H9 (cell line): ENCODE results near the gene ADISSP. TPM values are rescaled to one million over a fixed set of nuclear protein-coding genes. Genes with fewer than 3 reads are reported as not detected.

Experiments
- DNase-seq: peaks from one replicate; pipeline ENCODE4 v3.0.0-alpha.2; 2017
- H2AFZ ChIP-seq: one replicate; pipeline ENCODE4 v1.6.1; 2013; ENCODE audit warnings: mild to moderate bottlenecking, low read length, control low read depth, moderate library complexity
- H2AK5ac ChIP-seq: 2 replicates; pipeline ENCODE4 v1.6.1; 2013; ENCODE audit warnings: low read length, control low read depth, mixed read lengths; ENCODE audit not compliant: insufficient read length
- H2BK120ac ChIP-seq: one replicate; pipeline ENCODE4 v1.6.1; 2013; ENCODE audit warnings: low read depth, mild to moderate bottlenecking, low read length, control low read depth, inconsistent platforms; ENCODE audit not compliant: poor library complexity, severe bottlenecking
- H2BK12ac ChIP-seq: 2 replicates; pipeline ENCODE4 v1.6.1; 2013; ENCODE audit warnings: low read length, control low read depth, mixed read lengths, low read depth; ENCODE audit not compliant: insufficient read length
- H2BK15ac ChIP-seq: 2 replicates; pipeline ENCODE4 v1.6.1; 2013; ENCODE audit warnings: low read depth, low read length, control low read depth
- H2BK20ac ChIP-seq: one replicate; pipeline ENCODE4 v1.6.1; 2013; ENCODE audit warnings: low read depth, mild to moderate bottlenecking, low read length, control low read depth, inconsistent platforms; ENCODE audit not compliant: poor library complexity, severe bottlenecking
- H2BK5ac ChIP-seq: 2 replicates; pipeline ENCODE4 v1.6.1; 2013; ENCODE audit warnings: low read length, control low read depth, mixed read lengths; ENCODE audit not compliant: insufficient read length
- H3K14ac ChIP-seq: 2 replicates; pipeline ENCODE4 v1.6.1; 2013; ENCODE audit warnings: low read length, control low read depth; ENCODE audit not compliant: insufficient read depth
- H3K18ac ChIP-seq: 2 replicates; pipeline ENCODE4 v1.6.1; 2013; ENCODE audit warnings: low read depth, mild to moderate bottlenecking, mixed read lengths, low read length, control low read depth; ENCODE audit not compliant: insufficient read length
- H3K23ac ChIP-seq: 2 replicates; pipeline ENCODE4 v1.6.1; 2013; ENCODE audit warnings: low read length, control low read depth, mixed read lengths, low read depth; ENCODE audit not compliant: insufficient read length
- H3K23me2 ChIP-seq: 2 replicates; pipeline ENCODE4 v1.6.1; 2013; ENCODE audit warnings: low read depth, mild to moderate bottlenecking, mixed read lengths, low read length, control low read depth; ENCODE audit not compliant: insufficient read length, poor library complexity, severe bottlenecking
- H3K27ac ChIP-seq: 2 replicates; pipeline ENCODE4 v1.5.1; 2013; ENCODE audit warnings: low read length, control low read depth, mixed read lengths, low read depth; ENCODE audit not compliant: insufficient read length
- H3K27me3 ChIP-seq: 2 replicates; pipeline ENCODE4 v1.6.1; 2013; ENCODE audit warnings: low read length, control low read depth, inconsistent platforms; ENCODE audit not compliant: insufficient read depth
- H3K4ac ChIP-seq: 2 replicates; pipeline ENCODE4 v1.6.1; 2013; ENCODE audit warnings: low read depth, mild to moderate bottlenecking, control low read depth, inconsistent platforms, low read length, moderate library complexity
- H3K4me1 ChIP-seq: 2 replicates; pipeline ENCODE4 v1.6.1; 2013; ENCODE audit warnings: low read length, control low read depth, inconsistent platforms; ENCODE audit not compliant: insufficient read depth
- H3K4me2 ChIP-seq: 2 replicates; pipeline ENCODE4 v1.6.1; 2013; ENCODE audit warnings: low read length, control low read depth, mixed read lengths; ENCODE audit not compliant: insufficient read length, insufficient read depth
- H3K56ac ChIP-seq: 2 replicates; pipeline ENCODE4 v1.6.1; 2013; ENCODE audit warnings: low read depth, mild to moderate bottlenecking, mixed read lengths, low read length, control low read depth; ENCODE audit not compliant: insufficient read length
- H3K79me1 ChIP-seq: 2 replicates; pipeline ENCODE4 v1.6.1; 2013; ENCODE audit warnings: low read depth, mild to moderate bottlenecking, moderate library complexity, low read length, control low read depth, inconsistent platforms; ENCODE audit not compliant: insufficient read depth, poor library complexity, severe bottlenecking
- H3K79me2 ChIP-seq: 2 replicates; pipeline ENCODE4 v1.6.1; 2013; ENCODE audit warnings: low read length, control low read depth, inconsistent platforms; ENCODE audit not compliant: insufficient read depth
- H3K9ac ChIP-seq: 2 replicates; pipeline ENCODE4 v1.6.1; 2013; ENCODE audit warnings: low read length, control low read depth, mixed read lengths; ENCODE audit not compliant: insufficient read length; ENCODE audit errors: extremely low read depth
- H3K9me3 ChIP-seq: one replicate; pipeline ENCODE4 v1.6.1; 2013; ENCODE audit warnings: low read depth, low read length, inconsistent platforms; ENCODE audit not compliant: control insufficient read depth
- H3T11ph ChIP-seq: one replicate; pipeline ENCODE4 v1.6.1; 2013; ENCODE audit warnings: mild to moderate bottlenecking, low read length, control low read depth, inconsistent platforms
- H4K20me1 ChIP-seq: one replicate; pipeline ENCODE4 v1.6.1; 2013; ENCODE audit not compliant: control insufficient read depth, insufficient read length, insufficient read depth
- H4K5ac ChIP-seq: 2 replicates; pipeline ENCODE4 v1.6.1; 2013; ENCODE audit warnings: low read depth, mild to moderate bottlenecking, mixed read lengths, low read length, control low read depth; ENCODE audit not compliant: insufficient read length
- H4K8ac ChIP-seq: replicated peaks from 2 replicates; pipeline ENCODE4 v1.6.1; 2013; ENCODE audit warnings: low read length, control low read depth, mixed read lengths, low read depth; ENCODE audit not compliant: insufficient read length
- H4K91ac ChIP-seq: 2 replicates; pipeline ENCODE4 v1.6.1; 2013; ENCODE audit warnings: low read depth, mild to moderate bottlenecking, moderate library complexity, mixed read lengths, low read length, control low read depth; ENCODE audit not compliant: insufficient read length
- H3K27ac Mint-ChIP-seq, 3 experiments: 2 replicates in 2 of 3; 3 replicates in 1 of 3; pipeline ENCODE4 v1.8.0; 2020 to 2021; ENCODE audit warnings: mixed read lengths in 3 of 3, mild to moderate bottlenecking in 1 of 3, moderate library complexity in 1 of 3
- H3K27me3 Mint-ChIP-seq: 2 replicates; pipeline ENCODE4 v1.8.0; 2021; ENCODE audit warnings: low read depth, mild to moderate bottlenecking, moderate library complexity, mixed read lengths
- H3K36me3 Mint-ChIP-seq, 3 experiments: 2 replicates in 2 of 3; 3 replicates in 1 of 3; pipeline ENCODE4 v1.8.0; 2020 to 2021; ENCODE audit warnings: low read depth in 3 of 3, mixed read lengths in 3 of 3; ENCODE audit not compliant: insufficient read depth in 1 of 3
- H3K4me1 Mint-ChIP-seq, 2 experiments: 2 replicates each; pipeline ENCODE4 v1.8.0; 2020; ENCODE audit warnings: mixed read lengths in 2 of 2
- H3K4me3 Mint-ChIP-seq, 2 experiments: 2 replicates in 1 of 2; 3 replicates in 1 of 2; pipeline ENCODE4 v1.8.0; 2020 to 2021; ENCODE audit warnings: mild to moderate bottlenecking in 2 of 2, mixed read lengths in 2 of 2, moderate library complexity in 1 of 2
- H3K9me3 Mint-ChIP-seq, 2 experiments: 2 replicates in 1 of 2; 3 replicates in 1 of 2; pipeline ENCODE4 v1.8.0; 2020; ENCODE audit warnings: mild to moderate bottlenecking in 2 of 2, mixed read lengths in 2 of 2, moderate library complexity in 1 of 2
- CTCF ChIP-seq: fragments of 200-600 bp; sonication (generic); conservative IDR thresholded peaks from 3 replicates; pipeline ENCODE4 v1.8.0; 2021; ENCODE audit warnings: antibody characterized with exemption, mild to moderate bottlenecking
- WGBS: extraction: QIAGEN DNeasy Blood & Tissue Kit; methylation state at CpG from one replicate; pipeline ENCODE4 v1.1.7; 2013; ENCODE audit warnings: missing lambda C conversion rate, low lambda C conversion rate, mixed read lengths; ENCODE audit not compliant: insufficient read length; ENCODE audit errors: extremely low coverage; 5-methylcytosine and 5-hydroxymethylcytosine counted together
- total RNA-seq: library from RNA; stranded (reverse); gene quantifications from 2 replicates; pipeline ENCODE4 v1.2.1, GENCODE V29; 2021

ADISSP gene
- total RNA-seq, 1 experiment from 2014 or later = 80.9 TPM

DNA sequence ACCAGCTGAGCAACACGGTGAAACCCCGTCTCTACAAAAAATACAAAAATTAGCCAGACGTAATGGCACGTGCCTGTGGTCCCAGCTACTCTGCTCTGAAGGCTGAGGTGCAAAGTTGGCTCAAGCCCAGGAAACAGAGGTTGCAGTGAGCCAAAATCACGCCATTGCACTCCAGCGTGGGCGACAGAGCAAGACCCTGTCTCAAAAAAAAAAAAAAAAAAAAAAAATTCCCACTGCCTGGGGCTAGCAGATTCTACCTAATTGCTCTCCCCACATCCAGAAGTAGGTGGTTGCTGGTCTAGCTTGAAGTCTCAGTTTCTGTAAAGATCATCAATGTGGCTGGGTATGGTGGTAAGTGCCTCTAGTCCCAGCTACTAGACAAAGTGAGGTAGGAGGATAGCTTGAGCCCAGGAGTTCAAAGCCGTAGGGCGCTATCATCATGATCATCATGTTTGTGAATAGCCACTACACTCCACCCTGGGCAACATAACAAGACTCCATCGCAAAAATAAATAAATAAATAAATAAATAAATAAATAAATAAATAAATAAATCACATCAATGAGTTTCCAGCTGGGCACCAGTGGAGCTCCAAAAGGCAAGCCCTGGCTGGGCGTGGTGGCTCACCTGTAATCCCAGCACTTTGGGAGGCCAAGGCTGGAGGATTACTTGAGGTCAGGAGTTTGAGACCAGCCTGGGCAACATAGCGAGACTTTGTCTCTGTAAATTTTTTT is 46.5 kb upstream of the ADISSP start:
- no peak for DNase-seq
- no peak overlapping the region for H2BK12ac ChIP-seq
- H4K5ac ChIP-seq = no peak overlapping the region
- H3K56ac ChIP-seq = no peak overlapping the region
- H3K27me3 ChIP-seq = no peaks in the 10 kb centered on the region
- no peak overlapping the region for H2BK120ac ChIP-seq
- no peak overlapping the region for H3K9ac ChIP-seq
- no peak overlapping the region for H2AFZ ChIP-seq
- no peak overlapping the region for H2BK20ac ChIP-seq
- no peak overlapping the region for H3K4me2 ChIP-seq
- H4K91ac ChIP-seq = no peak overlapping the region
- H3K27me3 Mint-ChIP-seq = peaks cover 4% of the 10 kb centered on the region
- no peaks in the 10 kb centered on the region for H3K23me2 ChIP-seq
- no peak overlapping the region for H2AK5ac ChIP-seq
- no peaks in the 10 kb centered on the region; the same call in 1 of the 2 replicates for H3K4me1 ChIP-seq
- no peak for TF ChIP-seq CTCF
- H3K79me1 ChIP-seq = no peaks in the 10 kb centered on the region
- H3K23ac ChIP-seq = no peak overlapping the region
- no peak overlapping the region for H3K27ac ChIP-seq
- no peak overlapping the region for H2BK5ac ChIP-seq
- H3K4ac ChIP-seq = no peak overlapping the region
- no peak overlapping the region for H3K18ac ChIP-seq
- no peak overlapping the region for H2BK15ac ChIP-seq
- no CpG with 5 or more reads among the region's 12 CpGs for WGBS
- H3K36me3 Mint-ChIP-seq = no peaks in the 10 kb centered on the region; a peak in 1 of 7 replicates
- peaks cover 15 to 24% of the 10 kb centered on the region in 2 experiments for H3K4me1 Mint-ChIP-seq
- H3K4me3 Mint-ChIP-seq = no peak overlapping the region
- H3T11ph ChIP-seq = no peak overlapping the region
- no peaks in the 10 kb centered on the region for H3K9me3 Mint-ChIP-seq
- H4K20me1 ChIP-seq = no peaks in the 10 kb centered on the region
- H3K27ac Mint-ChIP-seq = no peak overlapping the region
- H3K9me3 ChIP-seq = no peaks in the 10 kb centered on the region
- H3K14ac ChIP-seq = no peak overlapping the region
- no peaks in the 10 kb centered on the region for H3K79me2 ChIP-seq
- no peak overlapping the region for H4K8ac ChIP-seq
